LNCaP clone FGC (cell line): ENCODE data around the gene PRDM16.

Source experiments
- DNase-seq: peaks from one replicate; pipeline ENCODE4 v3.0.0-alpha.2; 2011; ENCODE audit warnings: low read depth
- H3K4me3 ChIP-seq: 2 replicates; pipeline ENCODE4 v1.5.1; 2011; ENCODE audit warnings: mild to moderate bottlenecking, low read depth, low read length, control low read depth
- TF ChIP-seq, protein P1 (sequence below): IDR thresholded peaks from 2 replicates; pipeline ENCODE4 v1.5.1; 2012; ENCODE audit warnings: mild to moderate bottlenecking; ENCODE audit not compliant: control insufficient read depth, insufficient read depth; ENCODE audit errors: extremely low read depth

Gene PRDM16

GRCh38 chr1:3174487-3175247 is 105.7 kb downstream of the PRDM16 start:
- no peak overlapping the region for H3K4me3 ChIP-seq
- TF ChIP-seq, protein P1, sequence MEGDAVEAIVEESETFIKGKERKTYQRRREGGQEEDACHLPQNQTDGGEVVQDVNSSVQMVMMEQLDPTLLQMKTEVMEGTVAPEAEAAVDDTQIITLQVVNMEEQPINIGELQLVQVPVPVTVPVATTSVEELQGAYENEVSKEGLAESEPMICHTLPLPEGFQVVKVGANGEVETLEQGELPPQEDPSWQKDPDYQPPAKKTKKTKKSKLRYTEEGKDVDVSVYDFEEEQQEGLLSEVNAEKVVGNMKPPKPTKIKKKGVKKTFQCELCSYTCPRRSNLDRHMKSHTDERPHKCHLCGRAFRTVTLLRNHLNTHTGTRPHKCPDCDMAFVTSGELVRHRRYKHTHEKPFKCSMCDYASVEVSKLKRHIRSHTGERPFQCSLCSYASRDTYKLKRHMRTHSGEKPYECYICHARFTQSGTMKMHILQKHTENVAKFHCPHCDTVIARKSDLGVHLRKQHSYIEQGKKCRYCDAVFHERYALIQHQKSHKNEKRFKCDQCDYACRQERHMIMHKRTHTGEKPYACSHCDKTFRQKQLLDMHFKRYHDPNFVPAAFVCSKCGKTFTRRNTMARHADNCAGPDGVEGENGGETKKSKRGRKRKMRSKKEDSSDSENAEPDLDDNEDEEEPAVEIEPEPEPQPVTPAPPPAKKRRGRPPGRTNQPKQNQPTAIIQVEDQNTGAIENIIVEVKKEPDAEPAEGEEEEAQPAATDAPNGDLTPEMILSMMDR: no peak
- DNase-seq: peak; percentile 41

- DNase-seq: no peak
- H3K4me3 ChIP-seq: no peak overlapping the region
- TF ChIP-seq, protein P1: no peak
These were observed 106.5 kb downstream of the PRDM16 start for GRCh38 chr1:3175486-3175885.

DNA sequence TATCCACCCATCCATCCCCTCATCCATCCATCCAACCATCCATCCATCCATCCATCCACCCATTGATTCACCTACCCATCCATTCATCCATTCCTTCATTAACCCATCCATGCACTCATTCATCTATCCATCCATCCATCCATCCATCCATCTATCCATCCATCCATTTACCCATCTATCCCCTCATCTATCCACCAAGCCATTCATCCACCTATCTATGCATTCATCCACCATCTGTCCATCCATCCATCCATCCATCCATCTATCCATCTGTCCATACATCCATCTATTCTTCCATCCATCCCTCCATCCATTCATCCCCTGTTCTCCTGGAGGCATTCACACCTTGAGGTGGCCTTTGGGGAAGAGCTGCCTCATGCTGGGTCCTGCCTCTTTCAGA is 107.0 kb downstream of the PRDM16 start:
- TF ChIP-seq, protein P1: no peak

GRCh38 chr1:3176820-3177219 is 107.8 kb downstream of the PRDM16 start:
- TF ChIP-seq, protein P1: no peak
- no peak for DNase-seq
- H3K4me3 ChIP-seq: no peak overlapping the region

More for the DNA sequence above, 107.0 kb downstream of the PRDM16 start:
- H3K4me3 ChIP-seq: no peak overlapping the region
- no peak for DNase-seq

- no peak overlapping the region for H3K4me3 ChIP-seq
- DNase-seq: no peak
- TF ChIP-seq, protein P1: no peak
These were observed 109.3 kb downstream of the PRDM16 start for GRCh38 chr1:3178279-3178678.

DNA sequence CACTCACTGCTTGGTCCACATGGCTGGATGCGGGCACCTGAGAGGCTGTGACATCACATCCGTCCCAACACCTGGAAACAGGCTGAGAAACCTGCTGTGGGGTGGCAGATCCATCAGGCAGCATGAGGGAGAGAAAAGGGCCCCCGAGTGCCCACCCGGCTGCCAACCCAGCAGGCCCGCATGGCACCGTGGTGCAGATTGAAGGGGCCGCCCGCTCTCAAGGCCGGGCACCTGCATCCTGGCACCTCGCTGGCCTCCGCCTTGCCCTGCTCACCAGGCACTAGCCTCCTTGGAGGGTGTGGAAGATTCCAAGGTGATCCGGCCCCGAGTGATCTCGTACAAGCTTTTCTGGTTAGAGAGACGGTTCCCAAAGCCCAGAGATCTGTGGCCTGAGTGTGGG is 110.5 kb downstream of the PRDM16 start:
- TF ChIP-seq, protein P1: no peak
- H3K4me3 ChIP-seq: no peak overlapping the region
- no peak for DNase-seq

- TF ChIP-seq, protein P1: no peak
- no peak for DNase-seq
- H3K4me3 ChIP-seq: no peak overlapping the region
These were observed 111.9 kb downstream of the PRDM16 start for GRCh38 chr1:3180915-3181314.
